Measurements from ENCODE around the gene OR5K1.

Gene OR5K1

GRCh38 chr3:98462901-98463300 lies at the start of gene OR5K1:
OR5K1 (plus strand) TSS chr3:98463201; CDS start chr3:98469577, 6,376 bp downstream.
- DNase-seq (ENCODE audit: low read depth, low spot score) = no peak

GRCh38 chr3:98432575-98432974 lies 30.4 kb upstream of the OR5K1 start:
- DNase-seq (ENCODE audit: low read depth, low spot score) = no peak

- DNase-seq (ENCODE audit: low read depth, low spot score) = no peak
Observed at GRCh38 chr3:98433764-98434163, 29.2 kb upstream of the OR5K1 start.

GRCh38 chr3:98434412-98434811 lies 28.6 kb upstream of the OR5K1 start:
- no peak for DNase-seq (ENCODE audit: low read depth, low spot score)

GRCh38 chr3:98440283-98440682 lies 22.7 kb upstream of the OR5K1 start:
- no peak for DNase-seq (ENCODE audit: low read depth, low spot score)

- DNase-seq (ENCODE audit: low read depth, low spot score) = no peak
Observed at GRCh38 chr3:98445949-98446406, 17.0 kb upstream of the OR5K1 start.

- no peak for DNase-seq (ENCODE audit: low read depth, low spot score)
Observed at GRCh38 chr3:98449606-98450193, 13.3 kb upstream of the OR5K1 start.

GRCh38 chr3:98450372-98450771 lies 12.6 kb upstream of the OR5K1 start:
- no peak for DNase-seq (ENCODE audit: low read depth, low spot score)

- no peak for DNase-seq (ENCODE audit: low read depth, low spot score)
Observed at GRCh38 chr3:98453827-98454226, 9.2 kb upstream of the OR5K1 start.

- no peak for DNase-seq (ENCODE audit: low read depth, low spot score)
Observed at GRCh38 chr3:98454929-98455328, 8.1 kb upstream of the OR5K1 start.

- no peak for DNase-seq (ENCODE audit: low read depth, low spot score)
Observed at GRCh38 chr3:98457543-98457942, 5.5 kb upstream of the OR5K1 start.

GRCh38 chr3:98460220-98460619 lies 2.8 kb upstream of the OR5K1 start:
- no peak for DNase-seq (ENCODE audit: low read depth, low spot score)

- DNase-seq (ENCODE audit: low read depth, low spot score) = no peak
Observed at GRCh38 chr3:98482717-98483482, 19.9 kb downstream of the OR5K1 start.

- no peak for DNase-seq (ENCODE audit: low read depth, low spot score)
Observed at GRCh38 chr3:98483626-98484025, 20.6 kb downstream of the OR5K1 start.

GRCh38 chr3:98497381-98497780 lies 34.4 kb downstream of the OR5K1 start, which contains the start of gene OR5K2:
OR5K2 (plus strand) TSS chr3:98497681; CDS start chr3:98497681, 0 bp downstream.
- DNase-seq (ENCODE audit: low read depth, low spot score) = no peak

- no peak for DNase-seq (ENCODE audit: low read depth, low spot score)
Observed at GRCh38 chr3:98500019-98500418, 37.0 kb downstream of the OR5K1 start.

- no peak for DNase-seq (ENCODE audit: low read depth, low spot score)
Observed at GRCh38 chr3:98501270-98501669, 38.3 kb downstream of the OR5K1 start.

- DNase-seq (ENCODE audit: low read depth, low spot score) = no peak
Observed at GRCh38 chr3:98501863-98502576, 39.0 kb downstream of the OR5K1 start.

GRCh38 chr3:98504539-98504938 lies 41.5 kb downstream of the OR5K1 start:
- DNase-seq (ENCODE audit: low read depth, low spot score) = no peak

GRCh38 chr3:98508582-98508981 lies 45.6 kb downstream of the OR5K1 start:
- no peak for DNase-seq (ENCODE audit: low read depth, low spot score)

- no peak for DNase-seq (ENCODE audit: low read depth, low spot score)
Observed at GRCh38 chr3:98512576-98512975, 49.6 kb downstream of the OR5K1 start.

- peak; percentile 22 for DNase-seq (ENCODE audit: low read depth, low spot score)
Observed at GRCh38 chr3:98513091-98513511, 50.1 kb downstream of the OR5K1 start.

Data from astrocyte of the hippocampus (primary cell).